Fibroblast of pulmonary artery (primary cell): ENCODE results near the gene ITLN2.
"Not testable (repeated sequence)": the region's sequence is repeated elsewhere in the genome, so short reads cannot be mapped to it uniquely, and the experiment has no call there.

Experiments
- DNase-seq: peaks from one replicate; pipeline ENCODE4 v3.0.0-alpha.2; 2010; ENCODE audit warnings: low read depth
- H3K4me3 ChIP-seq: replicated peaks from 2 replicates; pipeline ENCODE4 v1.5.1; 2011; ENCODE audit warnings: low read depth, mild to moderate bottlenecking, control low read depth, low read length, moderate library complexity
- TF ChIP-seq, protein P1 (sequence below): IDR thresholded peaks from 2 replicates; pipeline ENCODE4 v1.5.1; 2011; ENCODE audit warnings: mild to moderate bottlenecking, control low read depth, low read length, inconsistent platforms; ENCODE audit errors: missing control alignments

The ITLN2 gene

DNA sequence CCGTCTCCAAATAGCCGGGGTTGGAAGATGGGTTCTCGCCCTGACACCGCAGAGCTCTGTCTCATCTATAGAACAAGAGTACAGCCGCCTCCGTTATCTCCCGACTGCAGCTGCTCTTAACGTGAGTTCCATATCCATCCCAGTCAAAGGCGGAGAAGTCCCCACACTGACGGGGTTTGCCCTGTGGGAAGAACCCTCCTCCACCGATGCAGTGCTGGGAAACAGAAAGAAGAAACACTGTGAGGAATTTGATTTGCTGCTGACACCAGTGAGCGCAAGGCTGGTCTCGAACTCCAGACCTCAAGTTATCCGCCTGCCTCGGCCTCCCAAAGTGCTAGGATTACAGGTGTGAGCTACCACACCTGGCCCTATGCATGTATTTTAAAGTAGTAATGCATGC is 9.5 kb downstream of the ITLN2 start:
- TF ChIP-seq, protein P1, sequence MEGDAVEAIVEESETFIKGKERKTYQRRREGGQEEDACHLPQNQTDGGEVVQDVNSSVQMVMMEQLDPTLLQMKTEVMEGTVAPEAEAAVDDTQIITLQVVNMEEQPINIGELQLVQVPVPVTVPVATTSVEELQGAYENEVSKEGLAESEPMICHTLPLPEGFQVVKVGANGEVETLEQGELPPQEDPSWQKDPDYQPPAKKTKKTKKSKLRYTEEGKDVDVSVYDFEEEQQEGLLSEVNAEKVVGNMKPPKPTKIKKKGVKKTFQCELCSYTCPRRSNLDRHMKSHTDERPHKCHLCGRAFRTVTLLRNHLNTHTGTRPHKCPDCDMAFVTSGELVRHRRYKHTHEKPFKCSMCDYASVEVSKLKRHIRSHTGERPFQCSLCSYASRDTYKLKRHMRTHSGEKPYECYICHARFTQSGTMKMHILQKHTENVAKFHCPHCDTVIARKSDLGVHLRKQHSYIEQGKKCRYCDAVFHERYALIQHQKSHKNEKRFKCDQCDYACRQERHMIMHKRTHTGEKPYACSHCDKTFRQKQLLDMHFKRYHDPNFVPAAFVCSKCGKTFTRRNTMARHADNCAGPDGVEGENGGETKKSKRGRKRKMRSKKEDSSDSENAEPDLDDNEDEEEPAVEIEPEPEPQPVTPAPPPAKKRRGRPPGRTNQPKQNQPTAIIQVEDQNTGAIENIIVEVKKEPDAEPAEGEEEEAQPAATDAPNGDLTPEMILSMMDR: no peak
- DNase-seq: peak; percentile 35
- no peak overlapping the region for H3K4me3 ChIP-seq

DNA sequence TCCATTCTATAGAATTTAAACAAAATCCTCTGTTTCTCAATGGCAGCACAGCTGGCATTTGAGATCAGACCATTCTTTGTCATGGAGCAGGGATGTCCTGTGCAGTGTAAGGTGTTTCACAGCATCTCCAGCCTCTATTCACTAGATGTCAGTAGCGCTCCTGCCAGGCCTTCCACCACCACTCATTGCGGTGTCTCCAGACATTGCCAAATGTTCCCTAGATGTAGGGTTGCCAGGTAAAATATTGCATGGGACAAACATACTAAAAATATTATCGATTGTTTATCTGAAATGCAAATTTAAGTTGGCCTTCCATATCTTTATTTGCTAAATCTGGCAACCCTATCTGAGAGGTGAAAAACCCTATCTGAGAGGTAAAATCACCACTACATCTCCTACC is 11.7 kb downstream of the ITLN2 start:
- H3K4me3 ChIP-seq: no peak overlapping the region
- TF ChIP-seq, protein P1: peak; percentile 25
- peak; percentile 35 for DNase-seq

DNA sequence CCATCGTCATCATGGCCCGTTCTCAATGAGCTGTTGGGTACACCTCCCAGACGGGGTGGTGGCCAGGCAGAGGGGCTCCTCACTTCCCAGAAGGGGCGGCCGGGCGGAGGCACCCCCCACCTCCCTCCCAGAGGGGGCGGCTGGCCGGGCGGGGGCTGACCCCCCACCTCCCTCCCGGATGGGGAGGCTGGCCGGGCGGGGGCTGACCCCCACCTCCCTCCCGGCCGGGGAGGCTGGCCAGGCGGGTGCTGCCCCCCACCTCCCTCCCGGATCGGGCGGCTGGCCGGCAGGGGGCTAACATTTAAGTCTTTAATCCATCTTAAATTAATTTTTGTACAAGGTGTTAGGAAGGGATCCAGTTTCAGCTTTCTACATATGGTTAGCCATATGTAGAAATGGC is 17.9 kb downstream of the ITLN2 start:
- not testable (repeated sequence) for H3K4me3 ChIP-seq, DNase-seq

DNA sequence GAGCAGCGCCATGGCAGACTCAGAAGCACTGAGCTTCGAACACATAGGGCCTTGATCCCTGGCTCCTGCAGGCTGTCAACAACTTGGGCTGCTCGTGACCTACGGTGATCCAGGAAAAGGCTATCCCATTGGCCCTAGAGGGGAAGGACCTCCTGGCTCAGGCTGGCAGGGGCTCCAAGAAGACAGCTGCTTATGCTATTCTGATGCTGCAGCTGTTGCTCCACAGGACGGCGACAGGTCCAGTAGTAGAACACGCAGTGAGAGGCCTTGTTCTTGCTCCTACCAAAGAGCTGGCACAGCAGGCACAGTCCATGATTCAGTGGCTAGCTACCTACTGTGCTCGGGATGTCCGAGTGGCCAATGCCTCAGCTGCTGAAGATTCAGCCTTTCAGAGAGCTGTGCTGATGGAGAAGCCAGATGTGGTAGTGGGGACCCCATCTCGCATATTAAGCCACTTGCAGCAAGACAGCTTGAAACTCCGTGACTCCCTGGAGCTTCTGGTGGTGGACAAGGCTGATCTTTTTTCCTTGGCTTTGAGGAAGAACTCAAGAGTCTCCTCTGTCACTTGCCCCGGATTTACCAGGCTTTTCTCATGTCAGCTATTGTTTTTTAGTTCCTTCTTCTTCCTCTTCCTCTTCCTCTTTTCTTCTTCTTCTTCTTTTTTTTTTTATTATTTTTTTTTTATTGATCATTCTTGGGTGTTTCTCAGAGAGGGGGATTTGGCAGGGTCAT is 18.9 kb downstream of the ITLN2 start:
- no peak overlapping the region for H3K4me3 ChIP-seq
- DNase-seq: no peak
- TF ChIP-seq, protein P1: no peak

DNA sequence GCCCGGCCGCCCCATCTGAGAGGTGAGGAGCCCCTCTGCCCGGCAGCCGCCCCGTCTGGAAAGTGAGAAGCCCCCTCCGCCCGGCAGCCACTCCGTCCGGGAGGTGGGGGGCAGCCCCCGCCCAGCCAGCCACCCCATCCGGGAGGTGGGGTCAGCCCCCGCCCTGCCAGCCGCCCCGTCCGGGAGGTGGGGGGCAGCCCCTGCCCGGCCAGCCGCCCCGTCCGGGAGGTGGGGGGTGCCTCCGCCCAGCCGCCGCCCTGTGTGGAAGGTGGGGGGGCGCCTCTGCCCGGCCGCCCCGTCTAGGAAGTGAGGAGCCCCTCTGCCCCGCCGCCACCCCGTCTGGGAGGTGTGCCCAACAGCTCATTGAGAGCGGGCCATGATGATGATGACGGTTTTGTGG is 21.3 kb downstream of the ITLN2 start:
- not testable (repeated sequence) for H3K4me3 ChIP-seq, DNase-seq

DNA sequence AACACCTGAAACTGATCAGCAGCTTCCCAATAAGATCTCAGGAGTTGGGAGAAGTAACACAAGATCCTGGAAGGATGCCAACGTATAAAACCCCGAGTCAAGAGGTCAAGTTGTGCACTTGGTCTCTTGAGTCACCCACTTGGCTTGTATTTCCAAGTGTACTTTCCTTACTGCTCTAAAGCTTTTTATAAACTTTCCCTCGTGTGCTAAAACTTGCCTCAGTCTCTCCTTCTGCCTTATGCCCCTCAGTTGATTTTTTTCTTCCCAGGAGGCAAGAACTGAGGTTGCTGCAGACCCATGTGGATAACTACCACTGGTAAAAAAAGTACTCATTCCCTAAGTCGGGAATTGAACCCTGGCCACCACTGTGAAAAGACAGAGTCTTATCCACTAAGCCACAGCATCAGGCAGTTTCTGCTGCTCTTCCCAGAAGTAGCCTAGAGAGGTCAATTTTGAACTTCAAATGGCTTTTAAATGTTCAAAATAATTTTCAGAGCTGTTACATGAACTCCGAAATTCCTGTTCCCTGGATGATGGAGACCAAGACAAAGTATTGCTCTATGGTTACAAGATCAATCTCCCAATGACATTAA is 28.9 kb downstream of the ITLN2 start:
- TF ChIP-seq, protein P1: no peak
- no peak overlapping the region for H3K4me3 ChIP-seq
- no peak for DNase-seq

DNA sequence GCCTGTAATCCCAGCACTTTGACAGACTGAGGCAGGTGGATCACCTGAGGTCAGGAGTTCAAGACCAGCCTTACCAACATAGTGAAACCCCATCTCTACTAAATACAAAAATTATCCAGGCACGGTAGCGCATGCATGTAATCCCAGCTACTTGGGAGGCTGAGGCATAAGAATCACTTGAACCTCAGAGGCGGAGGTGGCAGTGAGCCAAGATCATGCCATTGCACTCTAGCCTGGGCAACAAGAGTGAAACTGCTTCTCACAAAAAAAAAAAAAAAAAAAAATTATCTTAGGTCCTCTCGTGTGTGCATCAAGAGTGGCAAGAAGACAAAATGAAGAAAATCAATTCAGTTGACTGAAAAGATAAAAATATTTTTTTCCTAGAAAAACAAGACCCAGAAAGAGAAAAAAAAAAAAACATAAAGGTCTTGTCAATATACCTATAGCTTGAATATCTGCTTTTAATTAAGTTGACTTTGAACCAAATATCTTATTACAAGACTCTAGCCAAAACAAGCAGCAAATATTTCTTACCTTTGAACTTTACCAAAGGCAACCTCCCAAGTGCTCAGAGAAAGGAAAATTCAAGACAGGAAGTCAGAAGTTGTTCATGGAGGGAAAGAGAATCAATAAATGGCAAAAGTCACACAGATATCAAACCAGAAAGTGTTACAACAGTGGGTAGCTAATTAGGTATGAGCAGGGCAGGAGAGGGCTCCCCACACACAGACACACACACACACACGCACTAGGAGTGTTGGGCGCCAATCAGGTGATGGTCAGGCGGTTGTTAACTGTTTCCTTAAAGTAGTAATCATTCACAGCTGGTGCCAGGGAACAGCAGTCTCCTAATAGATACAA is 29.6 kb downstream of the ITLN2 start:
- TF ChIP-seq, protein P1: no peak

DNA sequence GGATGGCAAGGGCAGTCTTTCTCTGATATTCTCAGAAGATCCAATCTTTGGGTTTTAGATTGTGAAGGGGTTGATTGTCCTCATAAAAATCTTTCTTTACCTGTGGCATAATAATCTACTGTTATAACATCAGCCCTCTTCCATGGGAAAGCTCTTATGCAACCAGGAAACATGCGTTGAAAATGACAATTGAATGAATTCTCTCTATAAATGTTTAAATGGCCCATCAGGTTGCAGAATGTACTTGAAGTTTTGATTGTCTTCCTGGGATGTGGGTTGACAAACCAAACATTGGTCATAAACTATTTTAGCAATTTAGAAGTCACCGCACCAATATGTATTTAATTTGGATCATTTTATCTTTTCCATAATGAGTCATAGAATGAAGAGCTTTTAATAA is 37.9 kb downstream of the ITLN2 start:
- TF ChIP-seq, protein P1: no peak
- H3K4me3 ChIP-seq: no peak overlapping the region
- no peak for DNase-seq

More for the DNA sequence above, 29.6 kb downstream of the ITLN2 start:
- no peak for DNase-seq
- H3K4me3 ChIP-seq: no peak overlapping the region

DNA sequence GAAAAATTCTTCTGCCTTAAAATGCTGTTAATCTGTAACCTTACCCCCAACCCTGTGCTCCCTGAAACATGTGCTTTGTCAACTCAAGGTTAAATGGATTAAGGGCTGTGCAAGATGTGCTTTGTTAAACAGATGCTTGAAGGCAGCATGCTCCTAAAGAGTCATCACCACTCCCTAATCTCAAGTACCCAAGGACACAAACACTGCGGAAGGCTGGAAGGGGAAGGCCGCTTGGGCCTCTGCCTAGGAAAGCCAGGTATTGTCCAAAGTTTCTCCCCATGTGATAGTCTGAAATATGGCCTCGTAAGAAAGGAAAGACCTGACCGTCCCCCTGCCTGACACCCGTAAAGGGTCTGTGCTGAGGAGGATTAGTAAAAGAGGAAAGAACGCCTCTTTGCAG is 41.4 kb downstream of the ITLN2 start:
- DNase-seq, H3K4me3 ChIP-seq: not testable (repeated sequence)
